Ascending aorta (tissue), 2 donors: ENCODE measurements around the gene SNTN. TPM values are rescaled to one million over a fixed set of nuclear protein-coding genes. Genes with fewer than 3 reads are reported as not detected.

Experiments
- DNase-seq, 2 donors: peaks; one replicate each; pipeline ENCODE4 v3.0.0-alpha.2; 2019; ENCODE audit warnings: low spot score in 2 of 2
- H3K27ac ChIP-seq, 2 donors: fragments of 200-600 bp; sonication (generic); one replicate each; pipeline ENCODE4 v1.5.1; 2016 to 2017; ENCODE audit warnings: mild to moderate bottlenecking in 1 of 2
- H3K27me3 ChIP-seq: fragments of 200-600 bp; sonication (generic); one replicate; pipeline ENCODE4 v1.5.1; 2017
- H3K36me3 ChIP-seq, 2 donors: fragments of 200-600 bp; sonication (generic); one replicate each; pipeline ENCODE4 v1.5.1; 2016
- H3K4me1 ChIP-seq, 2 donors: fragments of 200-600 bp; sonication (generic); one replicate each; pipeline ENCODE4 v1.5.1; 2016 to 2017; ENCODE audit warnings: mild to moderate bottlenecking in 1 of 2
- H3K4me3 ChIP-seq, 2 donors: fragments of 200-600 bp; sonication (generic); one replicate each; pipeline ENCODE4 v1.5.1; 2016 to 2017; ENCODE audit warnings: mild to moderate bottlenecking in 1 of 2
- H3K9me3 ChIP-seq, 2 donors: fragments of 200-600 bp; sonication (generic); one replicate each; pipeline ENCODE4 v1.5.1; 2016
- CTCF ChIP-seq, 3 experiments: fragments of 200-600 bp in 2 of 3; fragments of 450-650 bp in 1 of 3; sonication (generic) in 2 of 3; IDR thresholded peaks; one replicate each; pipeline ENCODE4 v1.5.1; 2016 to 2019; ENCODE audit warnings: antibody characterized with exemption in 3 of 3, mild to moderate bottlenecking in 1 of 3, moderate library complexity in 1 of 3
- intact Hi-C: fragments of 100-400 bp; cut with DNase I; formaldehyde crosslinking; loops from one replicate; pipeline ENCODE4 v1.15.1; 2023
- total RNA-seq: library from RNA; depleted of rRNA; stranded (reverse); fragments of >200 nt; gene quantifications from one replicate; pipeline ENCODE4 v1.1.0, GENCODE V29; 2016

SNTN gene
- total RNA-seq, 1 donor from 2014 or later = not detected

- Histone ChIP-seq H3K27me3 (no peaks in the 10 kb centered on the region), H3K4me1 (no peaks in the 10 kb centered on the region), H3K9me3 (no peaks in the 10 kb centered on the region), H3K36me3 (no peaks in the 10 kb centered on the region), H3K27ac (no peak overlapping the region), H3K4me3 (no peak overlapping the region)
- intact Hi-C loops = no loop called here
- no peak for TF ChIP-seq CTCF (IDR thresholded peaks at IDR 0.05)
- DNase-seq = no peak
Measured at GRCh38 chr3:63679186-63679585, 26.7 kb downstream of the SNTN start.

DNA sequence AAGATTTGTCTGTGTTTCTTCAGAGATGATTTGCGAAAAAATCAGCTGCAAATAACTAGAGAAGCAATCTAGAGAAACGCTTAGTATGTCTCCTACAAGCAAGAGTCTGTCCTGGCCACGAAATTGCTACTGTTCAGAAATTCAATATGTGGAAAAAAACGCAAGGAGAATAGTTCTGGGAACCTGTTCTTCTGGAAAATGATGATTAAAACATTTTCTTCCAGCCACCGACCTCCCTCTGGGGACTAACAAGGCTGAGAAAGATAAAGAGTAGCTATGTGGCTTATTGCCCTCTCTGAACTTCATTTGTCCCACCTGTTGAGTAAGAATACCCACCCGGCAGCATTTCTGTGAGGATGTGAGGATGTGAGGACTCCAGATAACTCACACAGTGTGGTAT lies 31.6 kb downstream of the SNTN start:
- intact Hi-C loops = no loop called here
- DNase-seq = no peak
- no peak overlapping the region for H3K4me3 ChIP-seq
- no peaks in the 10 kb centered on the region for H3K4me1 ChIP-seq
- H3K9me3 ChIP-seq = no peaks in the 10 kb centered on the region
- no peak overlapping the region for H3K27ac ChIP-seq
- no peaks in the 10 kb centered on the region for H3K36me3 ChIP-seq
- H3K27me3 ChIP-seq = no peaks in the 10 kb centered on the region
- TF ChIP-seq CTCF (IDR thresholded peaks at IDR 0.05) = no peak

GRCh38 chr3:63685340-63685739 lies 32.9 kb downstream of the SNTN start:
- Histone ChIP-seq H3K9me3 (no peaks in the 10 kb centered on the region), H3K27ac (no peak overlapping the region), H3K4me1 (no peaks in the 10 kb centered on the region), H3K4me3 (no peak overlapping the region), H3K36me3 (no peaks in the 10 kb centered on the region), H3K27me3 (no peaks in the 10 kb centered on the region)
- no peak for TF ChIP-seq CTCF (IDR thresholded peaks at IDR 0.05)
- DNase-seq = no peak
- intact Hi-C loops = no loop called here

DNA sequence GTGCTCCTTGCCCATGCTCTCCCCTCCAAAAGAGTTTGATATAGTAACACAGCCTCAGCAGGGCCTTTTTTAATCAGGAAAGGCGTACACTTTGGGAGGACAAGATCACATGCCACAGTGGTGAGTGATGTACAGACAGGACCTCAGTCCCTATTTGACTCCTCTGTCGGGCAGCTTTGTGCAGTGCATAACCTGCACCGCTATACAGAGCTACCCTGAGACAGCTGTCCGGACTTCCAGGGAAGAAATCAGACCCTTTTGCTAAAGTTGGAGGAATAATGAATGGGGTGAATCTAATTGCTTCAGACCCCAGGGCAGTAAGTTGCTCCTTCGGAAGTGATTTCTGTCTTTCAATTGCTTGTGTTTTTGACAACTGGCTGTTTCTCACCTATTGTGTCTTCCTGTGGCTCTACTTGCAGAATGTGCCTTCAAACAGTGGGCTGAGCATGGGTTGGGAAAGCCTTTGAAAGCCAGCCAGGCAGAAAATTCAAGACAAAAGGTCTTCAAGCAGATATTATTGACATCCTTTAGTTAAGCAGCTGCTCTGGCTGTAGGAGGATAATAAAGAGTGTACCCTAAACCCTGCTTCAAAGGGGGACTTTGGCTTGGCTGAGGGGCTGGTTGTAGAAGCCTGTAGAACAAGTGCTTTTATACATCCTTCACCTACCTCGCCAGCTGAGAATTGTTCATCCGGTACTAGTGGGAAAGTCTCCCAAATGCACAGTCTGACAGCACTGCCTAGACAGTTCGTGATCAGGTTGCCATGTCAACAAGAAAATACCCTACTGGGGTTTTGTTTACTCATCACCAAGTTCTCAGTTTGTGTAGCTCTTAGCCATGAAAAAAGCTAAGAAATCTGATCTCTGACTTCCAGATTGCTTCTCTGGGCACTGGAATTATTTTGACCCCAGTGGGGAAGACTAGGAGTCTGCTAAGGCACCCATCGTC lies 35.1 kb downstream of the SNTN start:
- H3K36me3 ChIP-seq = no peaks in the 10 kb centered on the region
- no peak overlapping the region for H3K4me3 ChIP-seq
- H3K27me3 ChIP-seq = no peaks in the 10 kb centered on the region
- TF ChIP-seq CTCF (IDR thresholded peaks at IDR 0.05) = no peak
- DNase-seq = no peak
- intact Hi-C loops = no loop called here
- H3K4me1 ChIP-seq = no peaks in the 10 kb centered on the region
- no peaks in the 10 kb centered on the region for H3K9me3 ChIP-seq
- H3K27ac ChIP-seq = no peak overlapping the region

DNA sequence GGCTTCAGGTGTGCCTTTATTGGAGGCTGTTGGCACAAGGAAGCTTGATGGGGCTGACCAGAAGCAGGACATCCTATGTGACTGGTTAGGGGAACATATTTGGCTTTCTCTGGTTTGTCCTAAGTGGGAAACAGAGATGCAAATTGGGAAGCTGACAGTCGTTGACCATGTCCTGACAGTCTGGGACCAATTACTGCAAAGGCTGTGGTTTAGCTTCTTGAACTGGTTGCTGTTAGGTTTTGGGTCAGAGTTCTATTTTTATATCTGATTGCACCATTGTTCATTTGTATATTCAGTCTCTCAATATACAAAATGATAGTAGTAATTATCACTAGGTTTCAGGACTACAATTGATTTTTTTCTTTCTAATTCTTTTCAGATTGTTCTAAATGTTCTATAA lies 36.8 kb downstream of the SNTN start:
- no peak for DNase-seq

More for the DNA sequence above, 36.8 kb downstream of the SNTN start:
- H3K4me1 ChIP-seq = no peaks in the 10 kb centered on the region
- TF ChIP-seq CTCF (IDR thresholded peaks at IDR 0.05) = no peak
- no peaks in the 10 kb centered on the region for H3K9me3 ChIP-seq
- H3K4me3 ChIP-seq = no peak overlapping the region
- intact Hi-C loops = no loop called here
- H3K27me3 ChIP-seq = no peaks in the 10 kb centered on the region
- H3K36me3 ChIP-seq = no peaks in the 10 kb centered on the region
- H3K27ac ChIP-seq = no peak overlapping the region
